Activated CD4-positive, alpha-beta T cell treated with anti-CD3 and anti-CD28 coated beads, Interleukin-2, amount 50 U/mL, for 1 hour (primary cell): ENCODE data around the gene PILRA.
"Not testable (repeated sequence)": the region's sequence is repeated elsewhere in the genome, so short reads cannot be mapped to it uniquely, and the experiment has no call there.

ENCODE experiments used
- DNase-seq: peaks from one replicate; pipeline ENCODE4 v3.0.0-alpha.2; 2020

Gene PILRA

DNA sequence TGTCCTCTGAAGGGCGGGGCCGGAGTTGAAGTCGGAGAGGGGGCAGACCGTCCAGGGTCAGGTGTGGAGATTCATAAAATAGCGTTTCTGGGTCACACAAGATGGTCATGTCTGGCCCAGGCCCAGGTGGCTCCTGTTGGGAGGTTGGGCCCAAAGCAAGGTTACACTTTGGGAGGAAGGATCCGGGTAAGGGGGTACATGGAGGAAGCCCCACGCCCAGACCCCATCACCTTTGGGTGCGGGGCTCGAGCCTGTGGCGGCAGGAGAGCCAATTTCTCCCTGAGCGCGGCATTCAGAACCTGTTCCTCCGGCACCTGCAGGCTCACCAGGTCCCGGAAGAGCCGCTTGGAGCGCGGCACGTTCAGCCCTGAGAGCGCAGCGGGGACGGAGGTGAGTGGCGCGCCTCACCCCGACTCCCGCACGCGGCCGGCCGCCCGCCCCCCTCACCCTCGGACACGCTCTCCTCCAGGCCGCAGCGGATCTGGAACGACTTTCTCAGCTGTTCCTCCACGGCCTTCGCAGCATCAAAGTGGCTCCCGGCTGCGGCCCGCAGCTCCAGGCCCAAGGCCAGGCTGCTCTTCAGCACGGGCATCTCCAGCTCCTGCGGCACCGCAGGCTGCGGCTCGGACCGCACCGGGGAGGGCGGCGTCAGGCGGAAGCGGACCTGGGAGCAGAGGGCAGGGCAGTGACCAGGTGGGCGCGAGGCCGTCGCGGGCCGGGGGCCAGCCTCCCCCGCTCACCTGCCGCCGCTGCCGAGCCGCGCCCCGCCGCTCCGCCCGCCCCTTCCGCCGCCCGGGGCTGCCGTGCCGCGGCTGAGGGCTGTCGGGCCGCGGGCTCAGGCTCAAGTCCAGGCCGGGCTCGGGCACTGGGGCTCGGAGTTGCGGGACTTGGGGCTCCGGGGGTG is 62.4 kb downstream of the PILRA start:
- DNase-seq, result peak; percentile 56

DNA sequence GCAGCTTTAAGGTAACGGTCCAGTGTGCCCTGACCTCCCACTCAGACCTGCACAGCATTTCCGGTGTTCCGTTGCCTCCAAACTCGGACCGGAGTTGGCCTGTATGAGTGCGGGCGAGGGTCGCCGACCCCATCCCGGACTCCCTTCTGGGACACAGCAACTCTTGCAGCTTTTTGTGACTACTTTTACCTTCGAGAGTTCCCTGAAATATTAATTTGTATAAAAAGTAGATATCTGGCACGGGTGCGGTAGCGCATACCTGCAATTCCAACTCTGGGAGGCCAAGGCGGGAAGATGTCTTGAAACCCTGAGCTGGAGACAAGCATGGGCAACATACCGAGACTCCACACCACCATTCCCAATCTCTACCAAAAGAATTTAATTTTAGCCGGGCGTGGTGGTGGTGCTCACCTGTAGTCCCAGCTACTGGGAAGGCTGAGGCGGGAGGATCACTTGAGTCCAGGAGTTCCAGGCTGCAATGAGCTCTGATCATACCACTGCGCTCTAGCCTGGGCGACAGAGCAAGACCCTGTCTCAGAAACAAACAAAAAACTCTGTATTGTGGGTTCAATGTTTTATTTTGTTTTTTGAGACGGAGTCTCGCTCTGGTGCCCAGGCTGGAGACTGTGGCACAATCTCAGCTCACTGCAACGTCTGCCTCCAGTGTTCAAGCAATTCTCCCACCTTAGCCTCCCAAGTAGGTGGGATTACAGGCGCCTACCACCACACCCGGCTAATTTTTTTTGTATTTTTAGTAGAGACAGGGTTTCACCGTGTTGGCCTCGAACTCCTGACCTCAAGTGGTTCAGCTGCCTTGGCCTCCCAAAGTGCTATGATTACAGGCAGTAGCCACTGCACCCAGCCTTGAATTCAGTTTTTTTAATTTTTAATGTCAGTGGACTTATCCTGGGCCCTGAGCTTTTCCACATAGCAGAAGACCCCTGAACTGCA is 64.1 kb downstream of the PILRA start:
- DNase-seq, result no peak

DNA sequence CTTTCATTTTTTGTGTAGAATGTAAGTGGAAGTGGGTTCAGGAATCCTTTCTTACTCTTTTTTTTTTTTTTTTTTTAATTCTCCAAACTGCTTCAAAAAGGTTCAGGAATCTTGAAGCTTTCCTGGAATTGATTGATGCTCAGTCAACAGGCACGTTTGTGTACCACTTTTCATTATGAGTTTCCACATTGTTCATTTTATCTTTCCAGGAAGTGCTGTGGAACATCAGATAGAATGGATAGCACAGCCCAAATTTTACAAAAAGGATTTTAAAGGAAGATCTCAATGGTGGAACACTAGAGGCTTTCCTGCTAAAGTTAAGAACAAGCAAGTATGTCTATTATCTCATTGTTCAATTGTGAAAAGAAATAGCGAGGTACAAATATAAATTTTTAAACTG is 64.9 kb downstream of the PILRA start:
- DNase-seq, result no peak

DNA sequence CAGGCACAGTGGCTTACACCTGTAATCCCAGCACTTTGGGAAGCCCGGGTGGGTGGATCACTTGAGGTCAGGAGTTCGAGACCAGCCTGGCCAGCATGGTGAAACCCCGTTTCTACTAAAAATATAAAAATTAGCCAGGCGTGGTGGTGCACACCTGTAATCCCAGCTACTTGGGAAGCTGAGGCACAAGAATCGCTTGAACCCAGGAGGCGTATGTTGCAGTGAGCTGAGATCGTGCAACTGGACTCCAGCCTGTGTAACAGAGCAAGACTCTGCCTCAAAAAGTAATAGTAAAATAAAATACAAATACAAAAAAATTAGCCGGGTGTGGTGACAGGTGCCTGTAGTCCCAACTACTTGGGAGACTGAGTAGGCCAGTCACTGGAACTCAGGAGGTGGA is 65.4 kb downstream of the PILRA start:
- DNase-seq, result not testable (repeated sequence)

DNA sequence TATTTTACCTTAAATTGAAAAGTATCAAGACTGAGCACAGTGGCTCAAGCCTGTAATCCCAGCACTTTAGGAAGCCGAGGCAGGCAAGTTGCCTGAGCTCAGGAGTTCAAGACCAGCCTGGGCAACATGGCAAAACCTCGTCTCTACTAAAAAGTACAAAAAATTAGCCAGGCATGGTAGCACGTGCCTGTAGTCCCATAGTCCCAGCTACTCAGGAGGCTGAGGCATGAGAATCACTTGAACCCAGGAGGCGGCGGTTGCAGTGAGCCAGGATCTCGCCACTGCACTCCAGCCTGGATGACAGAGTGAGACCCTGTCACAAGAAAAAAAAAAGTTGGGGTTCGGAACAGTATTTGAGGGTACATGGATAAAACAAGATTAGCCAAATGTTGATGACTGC is 66.0 kb downstream of the PILRA start:
- DNase-seq, result not testable (repeated sequence)

DNA sequence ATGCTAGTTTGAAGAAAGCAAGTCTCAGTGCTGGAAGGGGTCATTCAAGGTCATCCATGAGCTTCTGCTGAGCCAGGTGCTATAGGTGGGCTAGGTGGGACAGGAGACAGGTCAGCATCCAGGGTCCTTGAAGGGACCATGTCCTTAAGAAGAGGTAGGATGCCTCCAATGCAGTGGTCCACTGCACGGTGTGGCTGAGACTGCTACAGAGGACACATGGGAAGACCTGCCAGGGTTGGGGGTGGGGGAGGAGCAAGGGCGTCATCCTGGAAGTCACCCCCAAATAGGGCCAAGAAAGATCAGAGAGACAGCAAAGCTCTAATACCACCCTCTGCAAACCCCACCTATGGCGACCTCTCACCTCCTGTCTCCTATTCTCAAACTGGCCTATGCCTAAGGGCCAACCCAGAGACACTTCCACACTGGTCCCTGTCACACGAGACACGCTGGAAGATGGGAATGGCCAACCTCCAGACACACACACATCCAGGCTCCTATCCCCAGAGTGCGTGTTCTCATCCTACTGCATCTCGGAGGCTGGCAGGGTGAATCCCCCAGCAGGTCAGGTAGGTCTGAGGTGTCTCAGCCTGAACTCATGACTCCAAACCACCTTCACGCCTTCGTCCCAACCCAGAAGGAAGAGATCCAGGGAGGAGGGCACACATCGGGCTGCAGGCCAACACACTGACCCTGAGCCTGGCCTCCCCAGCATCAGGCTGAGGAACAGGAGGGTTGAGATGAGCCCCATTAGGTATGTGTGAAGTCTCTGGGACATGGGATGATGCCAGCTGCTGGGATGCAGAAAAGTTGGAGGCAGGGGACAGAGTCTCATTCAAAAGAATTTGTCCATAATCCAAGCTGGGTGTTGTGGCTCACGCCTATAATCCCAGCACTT is 68.6 kb downstream of the PILRA start:
- no peak for DNase-seq

DNA sequence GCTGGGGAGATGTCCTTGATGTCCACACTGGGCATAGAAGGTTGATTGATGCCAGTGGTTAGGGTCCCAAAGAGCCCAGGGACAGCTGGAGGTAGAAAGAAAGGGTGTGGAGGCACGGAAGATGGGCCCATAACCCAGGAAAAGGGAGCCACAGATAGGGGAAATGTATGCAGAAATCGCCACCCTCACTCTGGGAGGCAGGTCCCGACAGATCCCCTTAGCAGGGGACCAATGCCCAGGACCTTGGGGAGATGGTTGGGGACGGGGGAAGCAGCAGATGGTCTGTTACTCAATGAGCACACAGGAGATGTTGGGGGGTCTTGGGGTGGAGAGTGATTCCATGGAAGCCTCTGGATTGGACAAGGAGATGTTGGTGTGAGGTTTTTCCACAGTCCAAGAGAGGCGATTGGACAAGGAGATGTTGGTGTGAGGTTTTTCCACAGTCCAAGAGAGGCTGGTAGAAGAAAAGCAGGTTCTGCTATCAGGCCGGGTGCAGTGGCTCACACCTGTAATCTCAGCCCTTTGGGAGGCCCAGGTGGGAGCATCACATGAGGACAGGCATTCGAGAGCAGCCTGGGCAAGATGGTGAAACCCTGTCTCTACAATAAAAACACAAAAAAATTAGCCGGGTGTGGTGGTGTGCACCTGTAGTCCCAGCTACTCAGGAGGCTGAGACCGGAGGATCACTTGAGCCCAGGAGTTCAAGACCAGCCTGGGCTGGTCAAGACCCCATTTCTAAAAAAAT is 70.0 kb downstream of the PILRA start:
- no peak for DNase-seq

DNA sequence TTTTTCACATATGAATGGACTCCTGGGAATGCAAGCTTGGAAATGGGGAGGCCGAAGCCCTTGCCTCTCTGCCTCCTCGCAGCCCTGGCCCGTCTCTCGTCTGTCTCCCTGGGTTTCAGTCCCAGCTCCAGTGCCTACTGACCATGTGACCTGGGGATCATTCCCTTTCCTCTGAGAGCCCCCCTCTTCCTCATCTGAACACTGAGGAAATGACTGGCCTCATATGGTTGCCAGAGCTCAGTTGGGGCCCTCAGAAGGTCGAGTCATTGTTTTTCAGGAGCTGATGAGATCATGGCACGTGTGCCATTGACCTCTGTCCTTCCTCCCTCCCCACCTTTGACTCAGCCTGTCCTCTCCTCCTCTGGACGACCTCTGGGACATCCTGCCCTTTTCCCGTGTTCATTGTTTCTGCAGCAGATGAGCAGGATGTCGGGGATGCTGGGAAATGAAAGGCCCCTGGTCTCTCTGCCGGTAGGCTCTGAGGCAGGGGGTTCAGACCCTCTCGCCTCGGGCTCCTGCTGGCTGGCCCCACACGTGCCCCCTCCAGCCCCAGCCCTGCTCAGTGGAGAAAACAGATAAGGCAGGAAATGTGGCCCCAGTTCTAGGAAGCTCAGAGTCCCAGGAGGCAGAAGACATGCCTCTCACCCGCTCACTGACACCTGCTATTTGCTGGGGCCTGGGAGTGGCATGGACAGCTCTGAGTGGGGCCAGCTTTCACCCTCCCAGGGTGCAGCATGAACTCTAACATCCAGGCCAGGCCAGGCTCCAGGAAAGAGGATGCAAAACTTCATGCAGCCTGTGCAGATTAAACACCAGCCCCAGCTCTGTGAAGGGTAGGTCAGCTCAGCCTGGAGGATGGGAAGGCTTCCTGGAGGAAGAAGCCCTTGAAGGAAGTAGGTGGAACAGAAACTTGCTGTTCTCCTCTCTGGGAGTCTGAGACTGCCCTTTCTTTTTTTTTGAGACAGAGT is 71.3 kb downstream of the PILRA start:
- DNase-seq, result no peak

DNA sequence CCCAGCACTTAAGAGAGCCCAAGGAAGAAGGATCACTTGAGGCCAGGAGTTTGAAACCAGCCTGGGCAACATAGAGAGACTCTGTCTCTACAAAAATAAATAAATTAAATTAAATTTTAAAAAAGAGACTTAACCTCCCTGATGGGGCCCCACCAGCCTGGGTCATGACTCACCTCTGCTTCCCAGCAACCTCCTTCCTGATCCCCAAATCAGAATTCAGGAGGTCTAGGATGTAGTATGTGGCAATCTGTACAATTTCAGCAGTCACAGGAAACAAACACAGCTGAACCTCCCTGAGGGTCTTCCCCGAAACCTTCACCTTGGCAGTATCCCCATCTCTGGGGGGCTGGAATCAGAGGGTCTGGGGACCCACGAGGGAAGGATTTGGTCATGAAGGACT is 72.8 kb downstream of the PILRA start:
- DNase-seq, result no peak

DNA sequence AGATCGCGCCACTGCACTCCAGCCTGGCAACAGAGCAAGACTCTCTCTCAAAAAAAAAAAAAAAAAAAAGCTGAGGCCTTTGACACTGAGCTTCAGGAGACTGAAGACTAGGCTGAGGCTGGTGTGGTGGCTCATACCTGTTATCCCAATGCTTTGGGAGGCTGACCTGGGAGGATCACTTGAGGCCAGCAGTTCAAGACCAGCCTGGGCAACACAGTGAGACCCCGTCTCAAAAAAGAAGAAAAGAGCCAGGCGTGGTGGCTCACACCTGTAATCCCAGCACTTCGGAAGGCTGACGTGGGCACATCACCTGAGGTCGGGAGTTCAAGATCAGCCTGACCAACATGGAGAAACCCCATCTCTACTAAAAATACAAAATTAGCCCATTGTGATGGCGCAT is 74.1 kb downstream of the PILRA start:
- DNase-seq, result not testable (repeated sequence)

DNA sequence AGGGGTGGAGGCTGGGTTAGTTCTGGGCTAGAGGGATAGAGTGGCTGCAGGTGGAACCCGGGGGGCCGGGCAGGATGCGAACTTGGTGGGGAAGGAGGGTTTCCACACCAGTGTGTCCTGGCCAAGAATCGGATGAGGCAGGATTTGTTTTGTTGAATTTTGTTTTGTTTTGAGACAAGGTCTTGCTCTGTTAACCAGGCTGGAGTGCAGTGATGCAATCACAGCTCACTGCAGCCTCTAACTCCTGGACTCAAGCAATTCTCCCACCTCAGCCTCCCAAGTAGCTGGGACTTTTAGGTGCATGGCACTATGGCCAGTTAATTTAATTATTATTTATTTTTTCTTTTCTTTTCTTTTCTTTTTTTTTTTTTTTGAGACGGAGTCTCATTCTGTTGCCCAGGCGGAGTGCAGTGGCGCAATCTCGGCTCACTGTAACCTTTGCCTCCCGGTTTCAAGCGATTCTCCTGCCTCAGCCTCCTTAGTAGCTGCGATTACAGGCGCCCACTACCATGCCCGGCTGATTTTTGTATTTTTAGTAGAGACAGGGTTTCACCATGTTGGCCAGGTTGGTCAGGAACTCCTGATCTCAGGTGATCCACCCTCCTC is 76.0 kb downstream of the PILRA start:
- DNase-seq, result no peak
